Activated T-cell treated with anti-CD3 and anti-CD28 coated beads, Interleukin-2, amount 50 U/mL, for 1 hour (primary cell): ENCODE data around the gene CACNA1S.
A peak's percentile ranks its signal among the peaks of the same experiment; 100 is the strongest.

Experiments used
- DNase-seq: peaks from one replicate; pipeline ENCODE4 v3.0.0-alpha.2; 2020

The CACNA1S gene

GRCh38 chr1:201115390-201115937 lies 3.2 kb upstream of the CACNA1S start:
- no peak for DNase-seq

DNA sequence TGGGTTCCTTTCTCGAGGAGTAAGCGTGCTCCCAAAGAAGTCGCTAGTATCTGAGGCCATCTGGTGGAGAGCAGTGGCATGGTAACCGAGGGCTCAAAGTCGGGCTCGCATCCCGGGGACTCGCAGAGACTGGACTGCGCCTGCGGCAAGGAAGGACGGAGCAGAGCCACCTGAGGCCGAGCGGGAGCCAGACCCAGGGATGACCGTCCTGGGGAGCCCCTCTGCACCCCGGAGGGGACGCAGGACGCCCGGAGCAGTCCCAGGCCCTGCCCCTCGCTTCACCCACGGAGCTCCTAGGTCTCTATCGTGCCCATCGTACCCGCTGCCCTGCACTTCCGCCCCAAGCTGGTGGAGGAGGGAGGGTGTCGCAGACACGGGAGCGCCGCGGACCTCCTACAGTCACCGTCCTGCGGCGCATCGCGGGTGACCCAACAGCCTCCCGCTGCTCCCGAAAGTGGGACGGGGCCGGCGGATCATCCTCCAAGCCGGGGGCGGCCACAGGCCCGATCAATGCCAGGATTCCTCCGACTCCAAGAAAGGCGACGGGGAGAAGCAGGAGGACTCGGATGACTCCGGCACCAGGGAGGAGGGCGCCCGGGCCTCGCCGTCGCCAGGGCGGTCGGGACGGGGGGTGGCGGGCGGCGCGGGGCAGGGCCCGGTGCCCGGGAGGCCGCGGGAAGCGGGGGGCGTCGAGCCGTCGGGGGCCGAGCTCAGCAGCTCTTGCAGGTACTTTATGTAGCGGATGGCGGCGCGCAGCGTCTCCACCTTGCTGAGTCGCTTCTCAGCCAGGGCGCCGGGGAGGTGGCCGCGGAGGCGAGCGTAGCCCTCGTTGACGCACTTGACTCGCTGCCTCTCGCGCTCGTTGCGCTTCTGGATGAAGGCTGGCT lies 2.3 kb upstream of the CACNA1S start:
- peak; percentile 78 for DNase-seq

- DNase-seq = no peak
These were observed 1.4 kb upstream of the CACNA1S start for GRCh38 chr1:201113451-201114244.

GRCh38 chr1:201112926-201113325 lies 700 bp upstream of the CACNA1S start:
- no peak for DNase-seq

DNA sequence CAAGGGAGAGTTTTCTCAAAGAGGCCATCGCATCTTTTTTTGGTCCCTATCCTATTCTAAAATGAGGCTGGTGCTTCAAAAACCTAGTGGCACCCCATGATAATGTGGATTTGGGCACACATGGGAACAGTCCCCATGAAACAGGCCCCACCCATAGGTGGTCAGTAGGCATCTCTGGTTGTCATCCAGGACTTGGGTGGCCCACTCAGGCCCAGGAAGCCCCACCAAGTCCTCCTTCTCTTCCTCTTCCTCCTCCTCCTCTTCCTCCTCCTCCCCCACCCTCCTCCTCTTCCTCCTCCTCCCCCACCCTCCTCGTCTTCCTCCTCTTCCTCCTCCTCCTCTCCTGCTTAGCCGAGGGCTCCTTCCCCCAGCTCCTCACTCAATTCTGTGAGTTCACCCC lies 554 bp downstream of the CACNA1S start:
- no peak for DNase-seq

- DNase-seq = no peak
These were observed 1.1 kb downstream of the CACNA1S start for GRCh38 chr1:201111156-201111555.

- DNase-seq = no peak
These were observed 1.6 kb downstream of the CACNA1S start for GRCh38 chr1:201110616-201111015.

GRCh38 chr1:201110138-201110537 lies 2.1 kb downstream of the CACNA1S start:
- DNase-seq = no peak

DNA sequence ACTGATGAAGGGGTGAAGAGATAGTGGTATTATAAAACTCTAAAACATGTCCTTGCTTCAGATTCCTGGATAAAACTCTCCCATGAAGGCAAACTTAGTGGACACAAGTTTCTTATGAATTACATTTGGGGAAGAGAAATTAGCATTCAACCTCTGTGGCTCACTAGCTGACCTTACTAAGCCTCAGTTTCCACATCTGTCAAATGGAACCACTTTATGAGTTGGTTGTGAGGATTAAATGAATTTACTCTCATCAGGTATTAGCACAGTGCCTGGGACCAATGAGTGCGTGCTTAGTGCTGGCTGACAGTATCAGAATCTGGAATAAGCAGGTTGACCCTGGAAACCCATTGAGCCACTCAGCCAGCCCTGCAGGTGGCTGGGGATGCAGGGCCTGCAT lies 2.6 kb downstream of the CACNA1S start:
- DNase-seq = no peak

GRCh38 chr1:201108614-201109013 lies 3.6 kb downstream of the CACNA1S start:
- DNase-seq = no peak

DNA sequence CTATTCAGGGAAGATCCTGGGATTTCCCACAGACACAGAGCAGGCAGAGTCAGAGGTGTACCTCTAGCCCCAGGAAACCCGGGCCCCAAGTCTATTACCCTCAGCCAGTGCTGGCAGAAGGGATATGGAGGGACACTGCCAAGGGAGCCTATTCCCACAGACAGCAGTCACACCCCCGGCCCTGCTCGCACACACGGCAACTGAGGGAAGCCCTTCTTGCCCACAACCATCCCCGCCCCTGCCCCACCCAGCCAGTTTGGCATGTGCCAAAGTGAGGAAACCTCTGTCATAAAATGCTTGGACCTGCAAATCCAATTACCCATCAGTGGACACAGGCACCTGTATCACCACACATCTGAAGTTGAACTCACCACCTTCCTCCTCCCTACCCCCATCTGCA lies 6.5 kb downstream of the CACNA1S start:
- DNase-seq = no peak

DNA sequence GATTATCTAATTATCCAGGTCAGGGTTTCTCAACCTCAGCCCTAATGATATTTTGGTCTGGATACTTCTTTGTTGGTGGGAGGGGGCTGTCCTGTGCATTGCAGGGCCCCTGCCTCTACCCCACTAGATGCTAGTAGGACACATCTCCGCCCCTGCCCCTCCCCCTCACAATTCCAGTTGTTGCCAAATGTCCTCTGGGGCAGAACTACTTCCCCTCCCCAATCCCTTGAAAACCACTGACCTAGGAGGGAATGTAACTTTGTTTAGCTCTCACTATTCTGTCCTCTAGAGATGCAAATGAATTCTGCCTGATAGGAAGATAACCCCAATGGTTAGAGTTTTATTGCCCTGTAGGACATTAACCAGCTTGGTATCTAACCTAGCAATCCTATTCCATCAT lies 8.1 kb downstream of the CACNA1S start:
- no peak for DNase-seq

- DNase-seq = no peak
These were observed 8.6 kb downstream of the CACNA1S start for GRCh38 chr1:201103666-201104065.

DNA sequence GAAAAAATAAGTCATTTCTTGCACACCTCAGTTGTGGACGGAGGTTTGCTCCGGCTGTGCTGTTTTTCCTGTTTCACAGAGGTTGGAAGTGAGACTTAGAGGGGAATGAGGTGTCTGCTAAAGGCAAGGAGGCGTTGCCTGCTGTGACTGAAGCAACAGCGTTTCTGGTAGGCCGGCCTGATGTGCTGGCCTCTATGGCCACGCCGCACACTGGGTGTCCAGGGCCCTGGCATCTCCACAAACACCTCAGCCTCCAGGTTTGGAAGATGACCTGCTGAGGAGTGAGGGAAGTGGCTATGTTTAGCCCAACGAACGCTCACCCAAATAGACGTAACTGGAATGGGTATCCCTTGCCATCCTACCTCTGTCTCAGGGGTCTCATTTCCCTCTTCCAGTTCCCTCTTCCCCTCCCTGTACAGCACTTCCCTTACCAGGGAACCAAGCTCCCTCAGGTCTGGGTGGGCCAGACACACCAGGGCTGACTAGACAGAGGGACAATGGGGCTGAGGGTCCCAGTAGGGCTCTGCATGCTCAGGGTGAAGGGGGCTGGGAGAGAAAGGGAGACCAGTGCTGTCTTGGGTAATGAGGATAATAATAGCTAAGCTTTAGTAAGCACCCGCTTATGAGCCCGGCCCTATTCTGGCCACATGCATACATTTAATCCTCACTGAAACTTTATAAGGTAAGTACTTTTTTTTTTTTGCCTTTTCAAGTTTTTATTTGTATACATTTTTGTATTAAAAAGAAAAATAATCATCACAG lies 11.9 kb downstream of the CACNA1S start:
- DNase-seq = no peak

- no peak for DNase-seq
These were observed 13.1 kb downstream of the CACNA1S start for GRCh38 chr1:201098992-201099677.

GRCh38 chr1:201096977-201097856 lies 15.0 kb downstream of the CACNA1S start:
- no peak for DNase-seq

DNA sequence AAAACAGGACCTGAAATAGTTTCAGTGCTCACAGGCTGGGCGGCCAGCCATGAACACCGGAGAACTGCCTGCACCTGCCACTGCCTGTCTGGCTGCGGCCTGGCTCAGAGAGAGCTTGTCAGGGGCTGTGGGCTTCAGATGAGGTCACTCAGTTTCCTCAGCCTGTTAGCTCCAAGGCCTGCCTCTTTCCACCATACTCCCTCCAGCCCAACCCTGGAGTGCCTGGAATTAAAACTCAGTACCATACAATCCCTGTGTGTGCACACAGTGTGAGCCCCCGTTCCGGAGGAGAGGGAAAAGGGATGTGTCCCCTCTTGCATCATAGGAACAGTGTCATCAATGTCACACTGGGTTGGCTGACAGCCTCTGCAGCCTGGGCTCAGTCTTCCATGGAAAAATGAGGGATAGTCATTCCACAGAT lies 16.2 kb downstream of the CACNA1S start:
- no peak for DNase-seq

GRCh38 chr1:201095581-201095980 lies 16.6 kb downstream of the CACNA1S start:
- DNase-seq = no peak

GRCh38 chr1:201094832-201095231 lies 17.4 kb downstream of the CACNA1S start:
- DNase-seq = no peak

- DNase-seq = no peak
These were observed 18.3 kb downstream of the CACNA1S start for GRCh38 chr1:201093962-201094361.

DNA sequence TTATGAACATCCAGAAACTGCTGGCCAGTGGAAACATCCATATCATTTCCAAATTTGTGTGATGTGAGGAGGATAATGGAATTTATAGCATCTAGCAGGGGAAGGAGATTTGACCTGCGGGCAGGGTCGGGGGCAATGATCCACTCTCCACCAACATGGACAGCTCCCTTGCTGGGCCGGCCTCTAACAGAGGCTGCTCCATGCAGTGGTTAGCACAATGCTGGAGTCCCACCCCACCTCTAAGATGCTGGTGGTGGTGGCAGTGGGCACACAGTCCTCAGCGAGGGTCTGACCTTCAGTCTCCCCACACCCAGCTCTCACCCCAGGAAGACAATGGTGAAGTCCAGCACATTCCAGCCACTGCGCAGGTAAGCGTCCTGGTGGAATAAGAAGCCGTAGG lies 18.7 kb downstream of the CACNA1S start:
- DNase-seq = no peak
